Ectodermal cell (in vitro differentiated cells): ENCODE measurements around the gene CUL3.
"Not testable (repeated sequence)": the region's sequence is repeated elsewhere in the genome, so short reads cannot be mapped to it uniquely, and the experiment has no call there.

Experiments
- H3K27ac ChIP-seq: 2 replicates; pipeline ENCODE4 v1.7.0; 2013; ENCODE audit warnings: mild to moderate bottlenecking, low read depth, low read length; ENCODE audit not compliant: insufficient read depth, poor library complexity, severe bottlenecking
- H3K27me3 ChIP-seq: 2 replicates; pipeline ENCODE4 v1.7.0; 2013; ENCODE audit warnings: mild to moderate bottlenecking, low read length; ENCODE audit not compliant: insufficient read depth, control insufficient read depth, poor library complexity, severe bottlenecking
- H3K36me3 ChIP-seq: one replicate; pipeline ENCODE4 v1.7.0; 2013; ENCODE audit warnings: low read length; ENCODE audit not compliant: control insufficient read depth, insufficient read depth
- H3K4me1 ChIP-seq: one replicate; pipeline ENCODE4 v1.7.0; 2013; ENCODE audit warnings: low read length; ENCODE audit not compliant: control insufficient read depth, insufficient read depth
- H3K4me3 ChIP-seq: 2 replicates; pipeline ENCODE4 v1.7.0; 2013; ENCODE audit warnings: low read depth, low read length, control low read depth; ENCODE audit not compliant: insufficient read depth
- H3K9me3 ChIP-seq: 2 replicates; pipeline ENCODE4 v1.7.0; 2013; ENCODE audit warnings: mild to moderate bottlenecking, low read length, moderate library complexity; ENCODE audit not compliant: control insufficient read depth
- WGBS, 2 experiments: methylation state at CpG; one replicate each; pipeline ENCODE4 v1.1.7; 2013; ENCODE audit warnings: missing lambda C conversion rate in 2 of 2; 5-methylcytosine and 5-hydroxymethylcytosine counted together

CUL3 gene

DNA sequence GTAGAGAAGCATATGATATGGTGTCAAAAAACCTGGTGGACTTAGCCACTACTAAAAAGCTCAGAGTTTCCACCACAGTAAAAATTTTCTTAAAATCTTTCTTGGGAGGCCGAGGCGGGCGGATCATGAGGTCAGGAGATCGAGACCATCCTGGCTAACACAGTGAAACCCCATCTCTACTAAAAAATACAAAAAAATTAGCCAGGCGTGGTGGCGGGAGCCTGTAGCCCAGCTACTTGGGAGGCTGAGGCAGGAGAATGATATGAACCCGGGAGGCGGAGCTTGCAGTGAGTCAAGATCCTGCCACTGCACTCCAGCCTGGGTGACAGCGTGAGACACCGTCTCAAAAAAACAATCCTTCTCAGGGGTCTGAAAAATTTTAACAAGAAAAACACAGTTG lies 62.7 kb downstream of the CUL3 start:
- not testable (repeated sequence) for H3K4me3 ChIP-seq, H3K4me1 ChIP-seq, H3K27ac ChIP-seq, H3K36me3 ChIP-seq, H3K9me3 ChIP-seq, H3K27me3 ChIP-seq
- WGBS, 2 experiments: 92 to 97% methylated on average over 10 of the region's 10 CpGs

DNA sequence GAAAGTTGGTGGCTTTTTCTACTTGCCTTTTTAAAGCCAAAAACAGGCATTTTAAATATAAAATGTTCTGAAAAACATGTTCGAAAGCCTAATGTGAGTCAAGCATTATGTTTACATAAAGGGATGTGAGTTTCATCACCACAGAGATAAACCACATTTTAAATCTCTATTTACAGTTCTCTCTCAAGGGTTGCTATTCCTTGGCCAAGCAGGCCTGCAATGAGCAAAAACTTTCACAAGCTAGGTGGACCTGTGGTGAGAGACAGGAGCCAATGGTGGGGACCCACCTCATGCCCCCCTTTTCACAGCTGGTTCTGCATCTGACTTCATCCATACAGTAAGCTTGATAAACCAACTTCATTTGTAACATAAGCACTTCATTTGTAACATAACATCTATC lies 65.1 kb downstream of the CUL3 start:
- Histone ChIP-seq H3K9me3 (no peaks in the 10 kb centered on the region), H3K4me1 (no peaks in the 10 kb centered on the region), H3K36me3 (no peaks in the 10 kb centered on the region), H3K27ac (no peak overlapping the region), H3K4me3 (no peak overlapping the region), H3K27me3 (no peaks in the 10 kb centered on the region)
- WGBS, 2 experiments: no CpG with 5 or more reads among the region's 1 CpG

DNA sequence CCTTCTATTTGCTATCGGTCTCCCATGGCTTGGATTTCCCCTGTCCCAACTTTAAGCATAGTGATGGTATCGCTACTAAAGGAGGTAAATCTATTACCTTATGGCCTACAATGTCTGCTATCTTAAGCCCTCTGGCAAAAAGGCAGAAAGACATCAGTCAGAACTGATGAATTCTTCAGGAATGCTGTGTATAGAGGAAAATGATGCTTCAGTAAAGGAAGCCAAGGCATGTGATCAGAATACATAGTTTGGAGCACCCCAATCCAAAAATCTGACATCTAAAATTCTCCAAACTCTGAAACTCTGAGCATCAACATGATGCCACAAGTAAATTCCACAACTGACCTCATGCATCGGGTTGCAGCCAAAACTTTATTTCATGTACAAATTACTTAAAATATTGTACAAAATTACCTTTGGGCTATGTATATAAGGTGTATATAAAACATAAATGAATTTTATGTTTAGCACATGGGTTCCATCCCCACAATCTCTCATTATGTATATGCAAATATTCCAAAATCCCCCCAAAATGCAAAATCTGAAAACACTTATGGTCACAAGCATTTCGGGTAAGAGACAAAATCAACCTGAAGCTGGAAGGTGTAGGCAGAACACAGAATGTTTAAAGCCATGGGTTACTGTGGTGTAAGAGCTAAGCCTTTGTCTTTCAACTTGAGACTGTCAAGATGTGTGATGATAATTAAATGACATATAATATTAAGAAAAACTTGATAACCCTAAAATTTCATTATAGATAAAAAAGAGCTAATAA lies 66.2 kb downstream of the CUL3 start:
- no peaks in the 10 kb centered on the region for H3K27me3 ChIP-seq
- no peak overlapping the region for H3K27ac ChIP-seq

DNA sequence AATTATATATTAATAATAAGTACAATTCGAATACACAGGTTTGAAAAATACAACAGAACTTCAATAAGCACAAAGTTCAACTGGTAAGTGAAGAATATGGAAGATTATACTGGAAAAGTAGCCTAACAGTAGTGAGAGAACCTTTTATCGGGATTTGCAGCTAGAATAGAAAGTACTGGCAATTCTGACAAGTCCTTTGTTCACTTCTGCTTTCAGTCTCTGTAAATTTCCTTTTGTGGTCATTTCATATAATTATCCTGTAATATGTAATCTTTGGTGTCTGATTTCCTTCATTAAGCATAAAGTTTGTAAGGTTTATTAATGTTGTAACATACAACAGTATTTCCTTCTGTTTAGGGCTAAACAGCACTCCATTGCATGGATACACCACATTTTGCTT lies 67.2 kb downstream of the CUL3 start:
- Histone ChIP-seq H3K9me3 (no peaks in the 10 kb centered on the region), H3K4me3 (no peak overlapping the region), H3K4me1 (no peaks in the 10 kb centered on the region), H3K27ac (no peak overlapping the region), H3K36me3 (no peaks in the 10 kb centered on the region), H3K27me3 (no peaks in the 10 kb centered on the region)
- 89 to 94% methylated on average over 1 of the region's 2 CpGs for WGBS, 2 experiments

More for the DNA sequence above, 66.2 kb downstream of the CUL3 start:
- no peaks in the 10 kb centered on the region for H3K4me1 ChIP-seq
- H3K36me3 ChIP-seq: no peaks in the 10 kb centered on the region
- 93 to 95% methylated on average over 3 of the region's 4 CpGs for WGBS, 2 experiments
- no peak overlapping the region for H3K4me3 ChIP-seq
- no peaks in the 10 kb centered on the region for H3K9me3 ChIP-seq

DNA sequence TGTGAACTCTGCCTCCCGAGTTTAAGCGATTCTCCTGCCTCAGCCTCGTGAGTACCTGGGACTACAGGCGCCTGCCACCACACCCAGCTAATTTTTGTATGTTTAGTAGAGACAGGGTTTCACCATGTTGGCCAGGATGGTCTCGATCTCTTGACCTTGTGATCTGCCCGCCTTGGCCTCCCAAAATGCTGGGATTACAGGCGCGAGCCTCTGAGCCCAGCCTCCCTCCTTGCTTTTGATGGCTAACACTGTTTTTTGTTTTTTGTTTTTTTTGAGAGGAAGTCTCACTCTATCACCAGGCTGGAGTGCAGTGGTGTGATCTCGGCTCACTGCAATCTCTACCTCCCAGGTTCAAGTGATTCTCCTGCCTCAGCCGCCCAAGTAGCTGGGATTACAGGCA lies 68.8 kb downstream of the CUL3 start:
- WGBS, 2 experiments: 94 to 95% methylated on average over 10 of the region's 10 CpGs
- not testable (repeated sequence) for H3K4me3 ChIP-seq, H3K27ac ChIP-seq, H3K36me3 ChIP-seq, H3K9me3 ChIP-seq, H3K27me3 ChIP-seq, H3K4me1 ChIP-seq

DNA sequence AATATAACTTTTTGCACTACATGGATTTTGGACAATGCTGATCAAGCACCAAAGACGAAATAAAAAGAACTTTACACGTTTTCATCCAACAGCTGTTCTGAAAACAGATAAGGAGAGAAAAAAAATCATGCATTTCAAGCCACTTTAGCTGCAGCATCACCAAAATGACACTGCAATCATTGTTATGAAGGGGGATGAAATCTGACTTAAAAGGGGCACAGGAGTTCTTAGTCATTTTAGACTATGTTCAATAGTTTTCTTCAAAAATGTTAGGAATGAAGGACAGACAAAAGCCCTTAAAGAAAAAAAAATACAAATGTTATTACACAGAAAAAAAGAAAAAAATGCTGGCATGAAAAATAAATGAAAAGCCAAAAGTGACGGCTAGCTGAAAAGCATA lies 71.2 kb downstream of the CUL3 start:
- WGBS, 2 experiments: 92 to 97% methylated on average over 3 of the region's 3 CpGs
- H3K27me3 ChIP-seq: no peaks in the 10 kb centered on the region
- no peak overlapping the region for H3K4me3 ChIP-seq
- H3K4me1 ChIP-seq: no peaks in the 10 kb centered on the region
- no peaks in the 10 kb centered on the region for H3K36me3 ChIP-seq
- H3K9me3 ChIP-seq: no peaks in the 10 kb centered on the region
- H3K27ac ChIP-seq: no peak overlapping the region

DNA sequence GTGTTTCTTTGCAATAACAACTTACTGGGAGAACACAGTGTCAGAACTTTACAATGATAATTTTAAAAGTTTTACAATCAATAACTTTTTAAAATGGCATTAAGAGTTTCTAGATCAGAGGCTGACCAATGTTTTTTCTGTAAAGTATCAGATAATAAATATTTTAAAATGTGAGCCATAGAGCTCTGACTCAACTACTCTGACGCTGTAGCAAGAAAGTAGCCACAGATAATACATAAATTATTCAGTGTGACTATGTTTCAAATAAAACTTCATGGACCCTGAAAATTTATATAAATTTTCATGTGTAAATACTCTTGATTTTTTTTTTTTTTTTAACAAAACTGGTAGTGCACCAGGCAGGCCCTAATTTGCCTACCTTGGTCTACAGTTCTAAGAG lies 77.4 kb downstream of the CUL3 start:
- peaks cover 21% of the 10 kb centered on the region for H3K36me3 ChIP-seq
- no peaks in the 10 kb centered on the region for H3K4me1 ChIP-seq
- no CpG with 5 or more reads among the region's 1 CpG for WGBS, 2 experiments
- no peaks in the 10 kb centered on the region for H3K27me3 ChIP-seq
- no peaks in the 10 kb centered on the region for H3K9me3 ChIP-seq
- H3K4me3 ChIP-seq: no peak overlapping the region
- no peak overlapping the region for H3K27ac ChIP-seq

DNA sequence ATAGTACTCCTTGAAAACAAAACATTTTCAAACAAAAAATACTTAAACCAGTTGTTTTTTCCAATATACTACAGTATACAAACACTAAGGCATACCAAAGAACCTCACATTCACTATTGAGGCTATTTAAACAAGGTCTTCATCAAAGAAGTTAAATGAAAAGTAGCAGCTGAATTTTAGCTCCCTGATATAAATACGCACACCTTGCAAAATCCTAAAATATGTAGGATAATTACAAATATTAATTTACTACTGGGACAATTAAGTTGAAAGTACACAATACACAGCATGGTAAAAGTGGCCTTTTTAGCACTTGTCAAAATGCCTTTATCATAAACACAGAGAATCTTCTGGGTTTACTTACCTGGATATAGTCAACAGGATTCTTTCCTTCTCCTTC lies 78.7 kb downstream of the CUL3 start:
- H3K4me3 ChIP-seq: no peak overlapping the region
- H3K27ac ChIP-seq: no peak overlapping the region
- WGBS, 2 experiments: 100% methylated on average over 1 of the region's 1 CpG; no CpG with 5 or more reads in 1 of the 2 experiments
- no peaks in the 10 kb centered on the region for H3K9me3 ChIP-seq
- H3K27me3 ChIP-seq: no peaks in the 10 kb centered on the region
- no peaks in the 10 kb centered on the region for H3K4me1 ChIP-seq
- peaks cover 22% of the 10 kb centered on the region for H3K36me3 ChIP-seq

DNA sequence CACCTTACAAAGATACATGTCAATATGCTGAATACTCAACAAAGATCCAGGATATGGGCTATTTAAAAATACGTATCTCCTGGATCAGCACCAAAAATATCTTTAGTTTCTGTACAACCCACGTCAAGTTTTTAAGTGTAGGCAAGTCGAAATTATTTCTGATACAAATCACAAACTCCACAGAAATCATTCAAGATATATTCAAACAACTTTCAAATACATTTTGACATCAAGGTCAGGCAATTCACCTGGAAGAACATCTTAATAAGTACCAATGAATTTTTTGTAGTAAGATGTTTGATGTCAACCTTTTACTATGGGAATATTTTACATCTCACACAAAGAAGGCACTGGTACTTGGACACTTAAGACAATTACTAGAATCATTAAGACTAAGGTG lies 86.2 kb downstream of the CUL3 start:
- no peak overlapping the region for H3K27ac ChIP-seq
- H3K4me1 ChIP-seq: no peaks in the 10 kb centered on the region
- H3K9me3 ChIP-seq: no peaks in the 10 kb centered on the region
- WGBS, 2 experiments: 93 to 96% methylated on average over 3 of the region's 3 CpGs
- H3K27me3 ChIP-seq: no peaks in the 10 kb centered on the region
- H3K4me3 ChIP-seq: no peak overlapping the region
- peaks cover 25% of the 10 kb centered on the region for H3K36me3 ChIP-seq

DNA sequence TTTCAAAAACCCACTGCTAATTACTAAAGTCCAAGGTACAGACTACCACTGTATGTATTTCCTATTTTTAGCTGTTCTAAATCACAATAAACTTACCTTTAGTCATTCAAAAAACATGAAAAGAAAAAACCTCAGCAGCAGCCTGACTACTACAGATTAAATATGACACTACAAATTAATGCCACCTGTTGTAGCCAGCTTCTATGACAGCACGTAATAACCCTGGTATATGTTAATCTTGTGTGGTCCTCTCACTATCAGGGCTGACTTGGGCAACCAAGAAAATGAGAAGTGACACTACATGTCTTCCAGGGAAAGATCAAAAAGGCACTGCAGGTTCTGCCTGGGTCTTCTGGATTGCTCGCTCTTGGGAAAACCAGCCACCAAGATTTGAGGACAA lies 92.6 kb downstream of the CUL3 start:
- H3K4me3 ChIP-seq: no peak overlapping the region
- WGBS, 2 experiments: 95 to 98% methylated on average over 2 of the region's 2 CpGs
- no peaks in the 10 kb centered on the region for H3K4me1 ChIP-seq
- H3K27me3 ChIP-seq: no peaks in the 10 kb centered on the region
- no peaks in the 10 kb centered on the region for H3K9me3 ChIP-seq
- H3K36me3 ChIP-seq: peaks cover 13% of the 10 kb centered on the region
- no peak overlapping the region for H3K27ac ChIP-seq

DNA sequence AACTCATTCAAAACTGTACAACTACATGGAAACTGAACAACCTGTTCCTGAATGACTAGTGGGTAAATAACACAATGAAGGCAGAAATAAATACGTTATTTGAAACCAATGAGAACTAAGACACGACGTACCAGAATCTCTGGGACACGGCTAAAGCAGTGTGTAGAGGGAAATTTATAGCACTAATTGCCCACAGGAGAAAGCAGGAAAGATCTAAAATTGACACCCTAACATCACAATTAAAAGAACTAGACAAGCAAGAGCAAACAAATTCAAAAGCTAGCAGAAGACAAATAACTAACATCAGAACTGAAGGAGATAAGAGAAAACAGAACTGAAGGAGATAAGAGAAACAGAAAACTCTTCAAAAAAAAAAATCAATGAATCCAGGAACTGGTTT lies 97.2 kb downstream of the CUL3 start:
- not testable (repeated sequence) for H3K27ac ChIP-seq, H3K4me1 ChIP-seq, H3K36me3 ChIP-seq, H3K4me3 ChIP-seq, H3K27me3 ChIP-seq, H3K9me3 ChIP-seq
- 91 to 95% methylated on average over 4 of the region's 4 CpGs for WGBS, 2 experiments
